GM08714 (cell line): ENCODE data around the gene PHLDA2.
"Not testable (repeated sequence)": the region's sequence is repeated elsewhere in the genome, so short reads cannot be mapped to it uniquely, and the experiment has no call there.

Experiments
- H3K4me3 ChIP-seq: fragments of 200-500 bp; sonication (Bioruptor generic); 2 replicates; pipeline ENCODE4 v1.5.1; 2014; ENCODE audit warnings: mild to moderate bottlenecking, low read length, inconsistent platforms
- ZNF274 ChIP-seq: IDR thresholded peaks from 2 replicates; pipeline ENCODE4 v1.6.1; 2012; ENCODE audit warnings: mild to moderate bottlenecking, low read depth, low read length

The PHLDA2 gene

GRCh38 chr11:2940147-2940920 lies 11.1 kb upstream of the PHLDA2 start:
- no peak for TF ChIP-seq ZNF274
- H3K4me3 ChIP-seq: no peak overlapping the region

- H3K4me3 ChIP-seq: not testable (repeated sequence)
Observed at GRCh38 chr11:2938458-2939418, 9.5 kb upstream of the PHLDA2 start.

- not testable (repeated sequence) for H3K4me3 ChIP-seq
Observed at GRCh38 chr11:2937641-2938457, 8.6 kb upstream of the PHLDA2 start.

DNA sequence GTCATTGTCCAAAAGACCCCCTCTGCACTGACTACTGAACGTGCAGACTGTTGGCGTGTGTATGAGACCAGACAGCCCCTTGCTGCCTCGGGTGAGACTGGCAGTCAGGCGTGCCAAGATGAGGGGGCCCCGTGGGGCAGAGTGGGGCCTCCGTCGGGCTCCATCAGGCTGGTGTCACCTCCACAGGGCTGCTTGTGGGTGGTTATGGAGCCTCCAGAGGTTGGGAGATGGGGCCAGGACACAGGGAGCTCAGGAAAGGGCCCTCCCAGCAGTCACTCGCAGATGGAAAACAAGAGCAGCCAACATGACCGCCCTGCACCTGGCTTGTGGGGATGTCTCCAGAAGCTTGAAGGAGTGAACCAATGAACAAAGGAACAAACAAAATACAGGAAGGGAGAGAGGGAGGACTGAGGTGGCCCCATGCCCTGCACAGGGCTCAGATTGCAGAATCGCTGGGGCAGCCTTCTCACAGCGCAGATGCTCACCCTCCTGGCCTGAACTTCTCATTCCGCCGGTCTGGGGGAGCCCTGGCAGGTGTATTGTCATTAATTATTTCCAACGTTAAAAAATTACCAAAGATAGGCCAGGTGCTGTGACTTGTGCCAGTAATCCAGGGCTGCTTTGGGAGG lies 5.5 kb upstream of the PHLDA2 start:
- H3K4me3 ChIP-seq: no peak overlapping the region
- TF ChIP-seq ZNF274: no peak

GRCh38 chr11:2934021-2934550 lies 4.9 kb upstream of the PHLDA2 start:
- H3K4me3 ChIP-seq: no peak overlapping the region
- no peak for TF ChIP-seq ZNF274

GRCh38 chr11:2933375-2934020 lies 4.3 kb upstream of the PHLDA2 start:
- TF ChIP-seq ZNF274: no peak
- H3K4me3 ChIP-seq: no peak overlapping the region

- H3K4me3 ChIP-seq: no peak overlapping the region
- TF ChIP-seq ZNF274: no peak
Observed at GRCh38 chr11:2932850-2933251, 3.6 kb upstream of the PHLDA2 start.

- H3K4me3 ChIP-seq: no peak overlapping the region
- TF ChIP-seq ZNF274: no peak
Observed at GRCh38 chr11:2931771-2932738, 2.8 kb upstream of the PHLDA2 start.

GRCh38 chr11:2931420-2931746 lies 2.2 kb upstream of the PHLDA2 start:
- no peak for TF ChIP-seq ZNF274
- no peak overlapping the region for H3K4me3 ChIP-seq

- TF ChIP-seq ZNF274: no peak
Observed at GRCh38 chr11:2930704-2931419, 1.6 kb upstream of the PHLDA2 start.

GRCh38 chr11:2929950-2930703 lies 907 bp upstream of the PHLDA2 start:
- no peak for TF ChIP-seq ZNF274

More at GRCh38 chr11:2930704-2931419, 1.6 kb upstream of the PHLDA2 start:
- peak overlapping the region; percentile 26; the same call in 1 of the 2 replicates for H3K4me3 ChIP-seq

More at GRCh38 chr11:2929950-2930703, 907 bp upstream of the PHLDA2 start:
- peak overlapping the region; percentile 26; the same call in 1 of the 2 replicates for H3K4me3 ChIP-seq
